HG03139 (cell line): ENCODE data around the gene DLX6.
"Not testable (repeated sequence)": the region's sequence is repeated elsewhere in the genome, so short reads cannot be mapped to it uniquely, and the experiment has no call there.

ENCODE experiments used
- ATAC-seq: cut with Tn5 transposase; IDR thresholded peaks from one replicate; pipeline ENCODE4 v1.9.1; 2021; ENCODE audit not compliant: unreplicated experiment

DLX6 gene

DNA sequence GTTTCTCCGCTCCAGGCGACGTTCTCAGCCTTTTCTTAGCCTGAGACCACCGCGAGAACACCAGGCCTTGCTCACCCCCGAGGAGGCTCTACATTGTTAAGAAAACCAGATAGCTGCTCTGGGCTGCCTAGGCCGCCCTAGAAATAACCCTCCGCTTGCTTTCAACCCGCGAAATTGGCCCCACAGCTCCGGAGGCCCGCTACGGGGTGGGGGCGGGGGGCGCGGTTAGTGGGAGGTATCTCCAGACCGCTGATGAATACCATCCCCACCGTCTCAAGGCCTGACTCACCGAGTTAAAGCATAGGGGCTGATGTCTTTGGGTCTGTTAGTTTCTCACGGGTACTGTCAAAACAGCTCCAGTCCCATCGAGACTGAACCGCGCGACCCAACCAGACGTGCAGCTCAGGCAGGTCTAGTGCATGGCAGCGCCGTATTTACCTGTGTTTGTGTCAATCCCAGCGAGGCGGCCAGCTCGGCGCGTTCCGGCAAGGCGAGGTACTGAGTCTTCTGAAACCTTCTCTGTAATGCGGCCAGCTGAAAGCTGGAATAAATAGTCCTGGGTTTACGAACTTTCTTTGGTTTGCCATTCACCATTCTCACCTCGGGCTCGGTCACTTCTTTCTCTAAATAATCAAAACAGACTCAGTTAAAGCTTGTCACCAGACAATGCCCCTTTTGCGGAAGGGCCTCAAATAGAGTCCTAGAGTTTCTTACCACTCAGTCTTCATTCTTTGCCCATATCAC is 16.6 kb downstream of the DLX6 start:
- ATAC-seq = no peak

DNA sequence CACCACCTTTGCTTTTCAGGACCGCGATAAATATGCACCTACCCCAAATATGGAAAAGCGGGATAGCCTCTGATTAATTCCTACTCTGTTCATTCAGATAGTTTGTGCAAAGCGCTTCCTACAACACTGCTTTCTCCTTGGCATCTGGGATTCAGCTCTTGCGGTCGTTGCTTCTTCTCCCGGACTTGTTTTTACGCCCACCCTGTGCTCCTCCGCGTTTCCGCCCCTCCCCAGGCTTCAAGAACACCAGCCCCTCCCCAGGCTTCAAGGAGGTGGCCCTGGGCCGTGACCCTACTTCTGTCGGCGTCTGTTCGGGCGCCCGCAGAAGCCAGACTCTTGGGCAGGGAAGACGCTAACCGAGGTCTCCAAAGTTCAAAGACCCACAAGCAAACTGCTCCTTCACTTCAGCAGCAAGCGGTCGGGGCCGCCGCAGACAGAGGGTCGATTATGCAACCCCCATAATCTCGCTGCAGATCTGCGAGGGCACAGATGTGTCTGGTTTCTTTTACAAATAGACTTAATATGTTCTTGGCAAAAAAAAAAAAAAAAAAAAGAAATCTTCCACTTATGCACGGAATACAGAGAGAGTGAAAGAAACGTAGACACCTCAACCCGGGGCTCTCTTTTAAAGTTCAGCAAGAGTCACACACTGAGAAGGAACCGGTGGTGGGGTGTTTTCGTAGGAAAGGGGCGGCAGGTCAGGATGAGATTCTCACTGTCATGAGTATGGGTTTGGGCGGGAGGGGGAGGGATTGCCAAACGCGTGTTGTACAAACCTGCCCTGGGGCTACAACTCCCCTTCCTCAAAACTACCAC is 17.3 kb downstream of the DLX6 start:
- ATAC-seq = no peak

DNA sequence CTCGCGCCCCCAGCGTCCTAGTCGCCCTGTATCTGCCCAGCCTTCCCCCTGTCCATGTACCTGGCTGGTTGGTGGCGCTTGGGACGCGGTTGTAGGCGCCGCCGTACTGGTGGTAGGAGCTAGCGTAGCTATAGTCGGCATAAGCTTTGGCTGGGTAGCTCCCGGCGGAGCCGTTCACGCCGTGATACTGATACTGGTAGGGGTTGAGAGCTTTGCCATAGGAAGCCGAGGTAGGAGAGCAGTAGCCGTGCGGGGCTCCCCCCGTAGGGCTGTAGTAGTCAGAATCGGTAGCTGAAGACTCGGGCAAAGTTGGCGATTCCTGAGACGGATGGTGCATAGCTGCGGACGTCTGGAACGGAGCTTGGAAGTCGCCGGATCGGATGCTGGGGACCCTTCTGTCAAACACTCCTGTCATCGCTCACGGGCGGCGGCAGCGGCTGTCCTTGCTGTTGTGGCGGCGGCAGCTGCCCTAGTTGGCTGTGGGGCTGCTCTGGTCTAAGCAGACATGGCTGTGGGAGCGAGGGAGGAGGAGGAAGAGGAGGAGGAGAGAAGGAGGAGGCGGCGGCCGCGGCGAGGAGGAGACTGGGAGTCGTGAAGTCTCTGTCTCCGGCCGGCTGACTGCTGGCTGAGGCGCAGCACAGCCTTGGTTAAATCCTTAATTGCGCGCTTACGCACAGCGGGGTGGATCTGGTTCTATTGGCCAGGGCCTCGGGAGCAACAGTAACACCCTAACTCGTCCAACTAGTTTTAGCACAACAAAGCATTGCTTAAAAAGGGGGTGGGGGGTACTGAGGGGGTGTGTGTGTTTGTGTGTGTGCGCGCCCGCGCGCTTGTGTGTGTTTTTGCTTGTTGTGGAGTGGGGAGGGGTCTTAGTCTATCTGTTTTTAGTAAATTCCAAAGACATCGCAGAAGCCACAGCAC is 19.1 kb downstream of the DLX6 start, which contains the start of gene DLX5:
Gene DLX5, minus strand, starts transcription at position 623 of the 921 bp plus-strand sequence. Its CDS starts 208 bp downstream, at position 415.
- no peak for ATAC-seq

DNA sequence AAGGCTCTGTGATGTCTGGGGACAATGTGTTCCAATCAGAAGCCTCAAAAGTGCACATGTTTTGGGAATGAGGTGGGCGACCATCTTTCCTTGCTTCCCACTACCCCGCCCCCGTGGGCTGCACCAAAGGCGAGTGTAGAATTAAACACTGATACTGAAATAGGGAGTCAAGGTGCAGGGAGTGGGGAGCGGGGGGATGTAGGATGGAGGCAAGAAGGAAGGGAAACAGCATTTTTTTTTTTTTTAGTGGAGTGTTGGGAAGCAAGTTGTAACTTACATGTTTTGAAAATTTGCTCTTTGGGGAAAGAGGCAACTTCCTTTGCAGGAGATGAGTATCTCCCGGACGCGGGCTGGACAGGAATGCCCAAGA is 19.8 kb downstream of the DLX6 start:
- ATAC-seq = no peak

DNA sequence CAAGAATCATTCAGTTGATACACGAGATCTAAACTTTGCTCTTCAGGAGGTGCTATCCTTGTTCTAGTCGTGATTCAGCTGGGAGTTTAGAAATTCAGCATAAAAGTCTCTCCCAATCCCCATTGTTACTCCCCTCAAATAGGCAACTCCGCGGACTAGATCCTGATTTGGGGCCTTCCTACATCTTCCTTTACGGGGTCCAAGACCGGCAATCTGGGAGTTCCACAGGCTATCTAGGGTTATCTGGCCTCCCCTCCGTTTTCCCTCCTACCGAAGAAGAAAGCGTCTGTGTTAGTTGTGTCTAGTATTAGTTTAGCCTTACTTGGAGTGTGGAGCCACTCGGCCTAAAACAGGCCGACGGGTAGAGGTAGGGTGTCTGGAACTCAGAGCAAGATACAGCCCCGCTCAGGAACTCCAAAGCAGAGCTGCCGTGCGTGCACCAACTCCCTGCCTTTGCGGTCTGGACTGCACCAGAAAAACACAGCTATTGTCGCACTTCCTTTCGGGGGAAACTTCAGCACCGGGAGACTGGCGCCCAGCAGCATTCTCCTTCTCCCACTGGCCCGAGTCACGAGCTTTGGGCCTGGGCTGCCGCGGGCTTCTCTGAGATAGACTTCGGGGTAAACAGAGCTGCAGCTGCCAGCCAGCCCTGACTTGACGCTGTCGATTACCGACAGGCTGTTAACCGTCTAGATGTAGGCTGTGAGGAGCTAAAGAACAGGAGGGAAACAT is 20.8 kb downstream of the DLX6 start:
- no peak for ATAC-seq

DNA sequence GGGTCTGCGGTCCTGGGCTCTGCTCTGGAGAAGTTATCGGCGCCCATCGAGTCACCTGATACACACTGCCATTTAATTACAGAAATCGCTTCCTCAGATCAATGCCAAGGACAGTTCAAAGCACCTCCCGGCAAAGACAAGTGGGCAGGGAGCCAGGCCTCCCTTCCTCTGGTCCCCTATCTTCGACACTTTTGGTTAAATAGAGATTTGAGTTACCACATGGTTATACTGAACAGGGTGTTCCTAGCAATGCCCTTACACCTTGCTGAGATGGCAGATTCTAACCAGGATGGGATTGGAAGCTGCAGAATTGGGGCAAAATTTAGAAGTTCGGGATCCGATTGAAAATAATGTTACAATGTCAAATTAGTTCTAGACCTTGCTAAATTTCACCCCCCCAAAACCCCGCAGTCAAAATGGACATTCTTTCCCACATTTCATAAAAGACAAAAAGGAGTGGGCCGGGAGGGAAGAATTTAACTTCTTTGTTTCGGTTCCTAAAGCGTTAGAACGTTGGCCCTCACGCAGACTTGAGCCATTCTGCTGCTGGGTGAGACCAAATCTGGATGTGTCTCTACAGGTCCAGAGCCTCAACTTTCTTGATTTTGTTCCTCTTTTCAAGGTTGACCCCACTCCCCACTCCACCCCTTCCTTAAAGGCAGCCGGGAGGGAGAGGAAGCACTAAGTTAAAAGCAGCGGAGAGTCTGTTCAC is 21.5 kb downstream of the DLX6 start:
- no peak for ATAC-seq

DNA sequence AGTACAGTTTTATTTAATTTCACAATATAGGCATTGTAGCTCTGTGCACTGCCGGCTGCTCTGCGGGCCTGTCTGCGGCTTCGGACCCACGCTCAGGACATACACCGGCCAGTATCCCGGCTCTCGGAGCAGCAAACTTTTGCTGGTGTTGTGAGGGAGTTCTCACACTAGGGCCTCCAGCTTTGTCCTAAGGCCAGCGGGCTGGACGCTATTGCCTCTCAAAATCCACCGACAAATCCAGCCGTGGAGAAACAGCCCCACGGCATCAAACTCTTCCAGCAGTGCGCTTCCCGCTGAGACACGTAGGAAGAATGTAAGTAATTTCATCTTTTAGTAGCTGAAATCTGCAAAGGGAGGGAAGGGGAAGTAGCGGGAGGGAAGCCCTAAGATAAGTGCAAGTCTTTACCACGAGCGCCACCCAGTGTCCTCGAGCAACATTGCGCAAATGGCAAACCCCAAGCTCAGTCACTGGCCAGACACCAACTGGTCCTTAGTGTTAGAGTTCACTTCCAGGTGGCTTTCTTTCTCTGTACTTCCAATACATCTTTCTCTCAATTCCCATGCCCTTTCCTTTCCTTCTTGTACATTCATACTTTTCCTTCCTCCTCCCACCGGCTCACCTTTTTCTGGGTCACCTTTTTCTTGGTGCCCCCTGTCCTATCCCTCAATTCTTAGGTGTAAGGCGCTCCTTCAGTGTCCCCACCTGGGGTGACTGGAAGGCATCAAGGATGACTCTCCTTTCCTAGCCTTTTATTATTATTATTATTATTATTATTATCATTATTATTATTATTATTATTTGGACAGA is 22.3 kb downstream of the DLX6 start:
- ATAC-seq = peak; percentile 80

DNA sequence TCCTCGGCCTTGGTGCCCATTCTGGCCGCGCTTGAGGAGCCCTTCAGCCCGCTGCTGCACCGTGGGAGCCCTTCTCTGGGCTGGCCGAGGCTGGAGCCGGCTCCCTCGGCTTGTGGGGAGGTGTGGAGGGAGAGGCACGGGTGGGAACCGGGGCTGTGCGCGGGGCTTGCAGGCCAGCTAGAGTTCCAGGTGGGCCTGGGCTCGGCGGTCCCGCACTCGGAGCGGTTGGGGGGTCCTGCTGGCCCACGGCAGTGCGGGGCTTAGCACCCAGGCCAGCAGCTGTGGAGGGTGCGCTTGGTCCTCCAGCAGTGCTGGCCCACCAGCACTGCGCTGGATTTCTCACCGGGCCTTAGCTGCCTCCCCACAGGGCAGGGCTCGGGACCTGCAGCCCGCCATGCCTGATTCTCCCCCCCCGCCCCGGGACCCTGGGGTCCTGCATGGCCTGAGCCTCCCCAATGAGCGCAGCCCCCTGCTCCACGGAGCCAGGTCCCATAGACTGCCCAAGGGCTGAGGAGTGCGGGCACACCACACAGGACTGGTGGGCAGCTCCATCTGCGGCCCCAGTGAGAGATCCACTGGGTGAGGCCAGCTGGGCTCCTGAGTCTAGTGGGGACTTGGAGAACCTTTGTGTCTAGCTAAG is 29.0 kb downstream of the DLX6 start:
- ATAC-seq = not testable (repeated sequence)

DNA sequence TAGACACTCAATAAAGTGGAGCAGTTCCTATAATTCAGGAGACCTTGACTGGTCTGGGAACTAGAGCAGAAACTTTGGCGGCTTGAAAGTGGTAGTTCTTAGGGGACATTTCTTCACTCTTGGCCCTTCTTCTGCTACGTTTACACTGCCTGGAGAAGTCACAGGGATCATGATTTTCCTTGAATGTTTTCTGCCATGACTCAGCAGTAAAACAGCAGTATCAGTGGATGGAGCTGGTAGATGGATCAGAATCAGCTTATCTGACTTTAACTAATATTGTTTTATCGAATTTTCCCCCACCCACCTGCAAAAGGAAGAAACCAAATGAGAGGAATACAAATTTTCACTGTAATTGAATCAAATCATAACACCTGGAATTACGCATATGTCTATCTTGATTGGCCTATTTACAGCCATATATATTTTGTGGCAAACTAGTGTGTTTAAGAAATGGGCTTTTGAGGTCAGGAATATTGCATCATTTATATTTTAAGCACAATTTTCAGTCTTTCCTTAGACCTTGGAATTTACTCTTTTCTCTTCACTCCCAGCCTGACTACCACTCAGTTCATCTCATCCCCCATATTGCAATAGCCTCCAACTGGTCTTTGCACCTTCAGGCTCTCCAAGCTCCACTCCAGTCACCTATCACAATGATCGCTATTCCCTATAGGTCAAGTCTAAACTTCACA is 34.2 kb downstream of the DLX6 start:
- ATAC-seq = no peak

DNA sequence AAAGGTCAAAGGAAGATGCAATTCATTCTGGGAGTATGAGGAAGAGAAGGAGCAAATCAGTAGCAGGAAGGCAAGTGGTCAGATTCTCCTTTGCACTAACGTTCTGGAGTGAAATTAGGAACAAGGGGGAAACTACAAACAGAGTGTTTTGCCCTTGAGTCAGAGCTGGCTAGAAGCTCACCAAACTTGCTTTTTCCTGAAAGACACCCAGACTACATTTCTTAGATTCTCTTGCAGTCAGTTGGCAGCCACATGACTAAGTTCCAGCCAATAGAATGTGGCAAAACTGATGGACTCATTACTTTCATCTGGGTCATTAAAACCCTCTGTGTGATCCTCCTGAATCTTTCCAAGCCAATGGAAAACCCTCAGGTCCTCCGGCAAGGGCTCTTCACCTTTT is 37.9 kb downstream of the DLX6 start:
- ATAC-seq = no peak
